Common myeloid progenitor, CD34-positive (primary cell): Measurements from ENCODE around the gene C1orf105.

Source experiments
- CTCF ChIA-PET: fragments of 350-600 bp; sonication (Branson Sonifier 250); formaldehyde crosslinking; loops from one replicate; lab custom pipeline; 2021; ENCODE audit warnings: antibody characterized with exemption; lab: Charles Lee
- POLR2A ChIA-PET: fragments of 350-600 bp; sonication (Branson Sonifier 250); formaldehyde crosslinking; loops from one replicate; lab custom pipeline; 2021; ENCODE audit warnings: antibody characterized with exemption; lab: Charles Lee
- DNase-seq, 3 donors: peaks; one replicate each; pipeline versions ENCODE4 v3.0.0 to v3.0.0-alpha.2; 2013
- H3K27ac ChIP-seq, 2 experiments: 1 replicate in 1 of 2; 2 replicates in 1 of 2; pipeline ENCODE4 v1.7.0; 2013; ENCODE audit warnings: inconsistent platforms in 2 of 2, low read length in 2 of 2, mild to moderate bottlenecking in 2 of 2, low read depth in 1 of 2, moderate library complexity in 1 of 2; ENCODE audit not compliant: severe bottlenecking in 2 of 2, insufficient read depth in 1 of 2, poor library complexity in 1 of 2
- H3K27me3 ChIP-seq, 5 experiments: replicated peaks in 2 of 5; 1 replicate in 3 of 5; 2 replicates in 2 of 5; pipeline versions ENCODE4 v1.6.1 to v1.7.0; 2013; ENCODE audit warnings: low read length in 4 of 5, mild to moderate bottlenecking in 2 of 5, moderate library complexity in 2 of 5, inconsistent platforms in 1 of 5; ENCODE audit not compliant: insufficient read depth in 5 of 5, control insufficient read depth in 4 of 5
- H3K36me3 ChIP-seq, 4 experiments: 1 replicate in 2 of 4; 2 replicates in 2 of 4; pipeline versions ENCODE4 v1.6.1 to v1.7.0; 2013; ENCODE audit warnings: low read length in 3 of 4, control low read depth in 1 of 4, mild to moderate bottlenecking in 1 of 4; ENCODE audit not compliant: control insufficient read depth in 4 of 4, insufficient read depth in 4 of 4
- H3K4me1 ChIP-seq, 4 experiments: 1 replicate in 3 of 4; 2 replicates in 1 of 4; pipeline versions ENCODE4 v1.6.1 to v1.7.1; 2013; ENCODE audit warnings: low read length in 3 of 4, mild to moderate bottlenecking in 3 of 4, control low read depth in 1 of 4, inconsistent platforms in 1 of 4, moderate library complexity in 1 of 4; ENCODE audit not compliant: control insufficient read depth in 4 of 4, insufficient read depth in 4 of 4; ENCODE audit errors: control extremely low read depth in 1 of 4
- H3K4me3 ChIP-seq, 7 experiments: 1 replicate in 4 of 7; 2 replicates in 3 of 7; pipeline versions ENCODE4 v1.5.1 to v1.7.0; 2013; ENCODE audit warnings: mild to moderate bottlenecking in 7 of 7, low read length in 6 of 7, moderate library complexity in 6 of 7, inconsistent platforms in 2 of 7, low read depth in 2 of 7, control low read depth in 1 of 7; ENCODE audit not compliant: insufficient read depth in 4 of 7, control insufficient read depth in 1 of 7; ENCODE audit errors: extremely low read depth in 1 of 7
- H3K9me3 ChIP-seq, 5 experiments: 1 replicate in 4 of 5; 2 replicates in 1 of 5; pipeline versions ENCODE4 v1.6.1 to v1.7.1; 2013; ENCODE audit warnings: low read length in 4 of 5, mild to moderate bottlenecking in 2 of 5, inconsistent platforms in 1 of 5, low read depth in 1 of 5, moderate library complexity in 1 of 5; ENCODE audit not compliant: control insufficient read depth in 4 of 5, insufficient read depth in 2 of 5; ENCODE audit errors: control extremely low read depth in 1 of 5
- WGBS: methylation state at CpG from one replicate; pipeline ENCODE4 v1.1.5; 2013; ENCODE audit not compliant: insufficient coverage; 5-methylcytosine and 5-hydroxymethylcytosine counted together

C1orf105 gene

DNA sequence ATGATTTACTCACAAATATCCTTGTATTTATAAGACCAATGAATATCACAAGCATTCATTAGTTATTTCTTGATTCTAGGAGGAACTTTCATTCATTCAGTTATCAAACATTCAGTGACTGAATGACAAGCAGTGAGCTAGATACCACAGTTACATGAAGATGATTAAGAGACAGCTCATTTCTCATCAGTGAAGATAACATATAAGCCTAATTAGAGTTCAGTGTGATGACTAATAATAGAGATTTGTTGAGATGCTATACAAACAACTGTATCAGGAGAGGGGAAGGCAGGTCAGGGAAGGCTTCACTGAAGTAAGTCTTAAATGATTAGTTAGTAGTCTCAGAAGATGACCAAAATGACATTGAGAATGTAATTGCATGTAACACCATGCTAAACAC, 14.6 kb upstream of the C1orf105 start:
- POLR2A ChIA-PET: no interaction called here
- Histone ChIP-seq H3K9me3 (no peaks in the 10 kb centered on the region), H3K27ac (no peak overlapping the region), H3K4me3 (no peak overlapping the region), H3K27me3 (no peaks in the 10 kb centered on the region), H3K4me1 (peaks cover 0 to 2% (median 0%) of the 10 kb centered on the region in 4 experiments), H3K36me3 (no peaks in the 10 kb centered on the region)
- CTCF ChIA-PET: interaction anchor here (1.1 to 3.3 kb wide), 3 partner anchors 11 to 315 kb away, joined by 3 to 12 read pairs (median 5); no protein-coding TSS in a partner anchor
- no peak for DNase-seq

DNA sequence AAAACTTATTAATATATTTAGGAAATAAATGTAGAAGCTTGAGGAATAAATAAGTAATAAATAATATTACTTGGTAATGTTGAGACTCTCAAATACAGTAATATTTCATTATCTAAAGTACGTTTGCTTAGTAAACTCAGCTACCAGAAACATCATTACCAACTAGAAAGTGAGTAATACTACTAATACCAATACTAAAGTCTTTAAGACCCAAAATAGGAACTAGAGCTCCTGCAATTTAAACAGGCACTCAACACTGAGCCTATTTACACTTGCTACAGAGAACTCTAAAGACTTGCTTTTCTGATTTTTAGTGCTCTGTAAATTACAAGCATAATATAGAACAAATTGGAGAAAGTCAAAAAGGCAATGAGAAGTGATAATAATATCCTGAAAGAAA, 13.5 kb upstream of the C1orf105 start:
- POLR2A ChIA-PET: no interaction called here
- CTCF ChIA-PET: interaction anchor here (1.0 kb wide), 2 partner anchors 9 to 36 kb away, joined by 3 read pairs; no protein-coding TSS in a partner anchor
- Histone ChIP-seq H3K4me1 (peaks cover 0 to 2% (median 0%) of the 10 kb centered on the region in 4 experiments), H3K27me3 (no peaks in the 10 kb centered on the region), H3K36me3 (no peaks in the 10 kb centered on the region), H3K4me3 (no peak overlapping the region), H3K27ac (no peak overlapping the region), H3K9me3 (no peaks in the 10 kb centered on the region)
- no peak for DNase-seq
- WGBS: no CpG with 5 or more reads among the region's 1 CpG

DNA sequence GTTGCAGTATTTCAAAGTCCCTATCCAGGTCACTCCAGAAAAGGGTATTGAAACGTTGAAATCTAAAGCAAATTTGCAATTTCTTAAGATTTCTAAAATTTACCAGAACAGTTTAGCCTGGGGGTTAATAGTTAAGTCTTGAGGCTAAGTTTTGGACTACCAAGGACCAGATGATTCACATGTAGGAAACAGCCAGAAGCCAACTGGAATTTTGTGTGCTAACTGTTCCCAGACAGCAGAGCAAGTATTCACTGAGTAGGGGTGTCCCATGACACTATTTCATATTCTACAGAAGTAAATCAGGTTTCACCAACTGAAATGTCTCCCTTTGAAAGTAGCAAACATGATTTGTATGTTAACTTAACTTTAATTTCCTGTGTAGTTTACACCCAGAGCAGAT, 11.5 kb upstream of the C1orf105 start:
- Histone ChIP-seq H3K4me1 (peaks cover 0 to 2% (median 0%) of the 10 kb centered on the region in 4 experiments), H3K27ac (no peak overlapping the region), H3K36me3 (no peaks in the 10 kb centered on the region), H3K27me3 (no peaks in the 10 kb centered on the region), H3K9me3 (no peaks in the 10 kb centered on the region), H3K4me3 (no peak overlapping the region)
- 86% methylated on average over 1 of the region's 1 CpG for WGBS
- ChIA-PET POLR2A (no interaction called here), CTCF (interaction anchor here (1.2 to 1.6 kb wide), 2 partner anchors 36 to 318 kb away, joined by 3 read pairs; no protein-coding TSS in a partner anchor)
- DNase-seq: no peak

DNA sequence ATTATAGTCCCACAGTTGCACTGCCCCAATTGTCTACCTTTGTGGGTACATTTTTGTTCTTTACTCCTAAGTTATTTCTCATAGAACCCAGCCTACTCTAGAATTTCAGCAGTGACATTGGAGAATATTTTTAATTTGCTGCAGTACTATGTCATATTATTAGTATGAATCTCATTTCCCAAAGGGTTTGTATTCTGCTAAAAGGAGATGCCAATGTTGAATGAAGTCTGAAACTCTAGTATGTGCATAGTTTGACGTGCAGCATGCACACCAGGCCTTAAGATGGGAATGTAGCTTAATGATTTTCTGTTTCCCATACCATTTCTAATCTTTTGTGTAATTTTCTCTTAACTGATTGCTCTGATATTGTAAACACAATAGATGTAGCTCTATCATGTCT, 10.5 kb upstream of the C1orf105 start:
- no peaks in the 10 kb centered on the region for H3K9me3 ChIP-seq
- ChIA-PET POLR2A (no interaction called here), CTCF (interaction anchor here (1.1 to 1.5 kb wide), 2 partner anchors 18 to 407 kb away, joined by 3 read pairs; no protein-coding TSS in a partner anchor)
- H3K36me3 ChIP-seq: no peaks in the 10 kb centered on the region
- DNase-seq: no peak
- no peak overlapping the region for H3K4me3 ChIP-seq
- no CpG with 5 or more reads among the region's 1 CpG for WGBS
- H3K27me3 ChIP-seq: no peaks in the 10 kb centered on the region
- H3K4me1 ChIP-seq: peaks cover 0 to 2% (median 0%) of the 10 kb centered on the region in 4 experiments
- H3K27ac ChIP-seq: no peak overlapping the region

DNA sequence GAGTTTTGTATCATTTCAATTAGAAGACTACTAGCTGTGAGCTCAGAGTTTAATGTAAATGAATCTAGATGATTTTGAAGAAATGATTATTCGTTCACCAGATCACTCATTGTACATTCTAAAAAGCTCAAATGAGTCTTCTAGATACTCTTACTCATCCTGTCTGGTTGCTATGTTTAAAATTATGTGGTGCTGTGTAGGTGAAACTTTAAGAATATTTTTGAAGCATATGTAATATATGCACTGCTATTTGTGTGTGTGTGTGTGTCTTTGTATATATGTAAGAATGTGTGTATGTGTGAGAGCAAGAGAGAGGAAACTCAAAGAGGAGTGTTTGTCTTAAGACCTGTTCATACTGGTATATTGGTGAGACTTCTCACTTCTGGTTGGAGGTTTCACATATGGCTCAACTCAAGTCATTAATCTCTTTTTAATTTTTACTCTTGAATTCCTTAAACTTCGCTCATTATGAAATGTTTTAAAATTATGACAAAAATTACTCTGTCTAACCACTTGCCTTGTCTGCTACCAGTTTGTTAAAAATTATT, 8.6 kb upstream of the C1orf105 start:
- ChIA-PET CTCF (interaction anchor here (1.0 to 1.2 kb wide), 4 partner anchors 11 to 321 kb away, joined by 3 to 6 read pairs (median 4); no protein-coding TSS in a partner anchor), POLR2A (no interaction called here)
- WGBS: 100% methylated on average over 1 of the region's 2 CpGs
- no peaks in the 10 kb centered on the region for H3K9me3 ChIP-seq
- H3K4me3 ChIP-seq: no peak overlapping the region
- no peak overlapping the region for H3K27ac ChIP-seq
- no peaks in the 10 kb centered on the region for H3K27me3 ChIP-seq
- no peaks in the 10 kb centered on the region for H3K36me3 ChIP-seq
- H3K4me1 ChIP-seq: peaks cover 0 to 2% (median 0%) of the 10 kb centered on the region in 4 experiments
- no peak for DNase-seq

DNA sequence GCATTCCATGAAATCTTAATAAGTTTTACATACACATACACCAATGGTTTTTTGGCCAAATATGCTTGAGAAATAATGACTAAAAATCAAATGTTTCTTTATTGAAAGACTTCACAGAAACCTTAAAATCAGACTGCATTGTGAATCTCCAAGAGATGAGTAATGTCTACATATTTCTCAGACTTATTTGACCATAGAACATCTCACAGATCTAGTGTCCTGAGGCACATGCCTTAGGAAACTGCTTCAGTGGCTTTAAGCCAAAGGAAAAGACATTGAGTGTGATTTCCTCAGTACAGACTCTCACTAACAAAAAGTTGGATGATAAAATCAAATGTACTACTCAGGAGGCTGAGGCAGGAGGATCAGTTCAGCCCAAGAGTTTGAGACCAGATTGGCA, 6.2 kb upstream of the C1orf105 start:
- peaks cover 0 to 2% (median 0%) of the 10 kb centered on the region in 4 experiments for H3K4me1 ChIP-seq
- no peak overlapping the region for H3K4me3 ChIP-seq
- H3K36me3 ChIP-seq: no peaks in the 10 kb centered on the region
- no peak overlapping the region for H3K27ac ChIP-seq
- ChIA-PET POLR2A (no interaction called here), CTCF (interaction anchor here (1.5 to 2.4 kb wide), 2 partner anchors 16 to 412 kb away, joined by 3 to 16 read pairs; no protein-coding TSS in a partner anchor)
- H3K9me3 ChIP-seq: no peaks in the 10 kb centered on the region
- no peak for DNase-seq
- H3K27me3 ChIP-seq: no peaks in the 10 kb centered on the region

DNA sequence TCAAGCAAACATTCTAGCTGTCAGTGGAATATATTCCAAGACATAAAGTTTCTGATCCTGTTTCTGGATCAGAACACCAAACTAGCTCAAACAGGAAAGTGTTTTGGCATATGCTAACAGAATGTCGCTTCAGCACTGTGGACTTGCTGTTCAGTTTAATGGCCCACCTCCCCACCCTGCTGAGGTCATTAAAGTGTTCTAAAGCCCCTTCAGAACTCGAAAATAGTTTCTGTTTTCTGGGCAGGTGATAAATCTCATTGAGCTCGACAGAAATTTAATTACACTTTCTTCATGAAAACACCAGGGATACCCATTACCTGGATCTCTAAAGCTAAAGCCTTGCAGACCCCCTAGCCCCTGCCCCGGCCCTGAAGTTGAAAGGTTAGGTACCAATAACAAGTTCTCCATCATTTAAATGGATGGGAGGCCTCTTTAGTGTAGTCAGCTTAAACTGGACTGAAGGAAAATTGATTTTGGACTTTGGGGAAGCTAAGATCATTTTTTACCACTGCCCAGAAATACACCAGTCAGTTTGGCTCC, 3.9 kb upstream of the C1orf105 start:
- no peak overlapping the region for H3K4me3 ChIP-seq
- no peaks in the 10 kb centered on the region for H3K4me1 ChIP-seq
- no peaks in the 10 kb centered on the region for H3K9me3 ChIP-seq
- H3K27me3 ChIP-seq: no peaks in the 10 kb centered on the region
- no peak overlapping the region for H3K27ac ChIP-seq
- CTCF ChIA-PET: interaction anchor here (0.9 to 2.5 kb wide), 6 partner anchors 10 to 17 kb away, joined by 3 to 16 read pairs (median 5); no protein-coding TSS in a partner anchor
- no peak for DNase-seq
- POLR2A ChIA-PET: no interaction called here
- H3K36me3 ChIP-seq: no peaks in the 10 kb centered on the region
- 100% methylated on average over 1 of the region's 4 CpGs for WGBS
